Measurements from ENCODE around the gene ADARB2.

DNA sequence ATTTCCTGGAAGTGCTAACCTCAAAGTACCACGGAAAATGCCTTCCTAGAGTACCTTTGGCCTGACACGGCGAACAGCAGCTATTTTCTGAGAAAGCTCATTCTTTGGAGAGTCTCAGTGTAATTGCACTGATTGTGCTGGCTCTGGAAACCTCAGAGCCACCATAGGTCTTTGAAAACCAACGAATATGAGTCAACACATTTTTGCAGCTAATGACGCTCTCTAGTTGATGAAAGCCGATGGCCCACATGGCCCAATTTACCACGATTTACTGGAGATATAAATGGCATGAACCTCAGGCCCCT is 187.1 kb downstream of the ADARB2 start:
- TF ChIP-seq, protein P1, sequence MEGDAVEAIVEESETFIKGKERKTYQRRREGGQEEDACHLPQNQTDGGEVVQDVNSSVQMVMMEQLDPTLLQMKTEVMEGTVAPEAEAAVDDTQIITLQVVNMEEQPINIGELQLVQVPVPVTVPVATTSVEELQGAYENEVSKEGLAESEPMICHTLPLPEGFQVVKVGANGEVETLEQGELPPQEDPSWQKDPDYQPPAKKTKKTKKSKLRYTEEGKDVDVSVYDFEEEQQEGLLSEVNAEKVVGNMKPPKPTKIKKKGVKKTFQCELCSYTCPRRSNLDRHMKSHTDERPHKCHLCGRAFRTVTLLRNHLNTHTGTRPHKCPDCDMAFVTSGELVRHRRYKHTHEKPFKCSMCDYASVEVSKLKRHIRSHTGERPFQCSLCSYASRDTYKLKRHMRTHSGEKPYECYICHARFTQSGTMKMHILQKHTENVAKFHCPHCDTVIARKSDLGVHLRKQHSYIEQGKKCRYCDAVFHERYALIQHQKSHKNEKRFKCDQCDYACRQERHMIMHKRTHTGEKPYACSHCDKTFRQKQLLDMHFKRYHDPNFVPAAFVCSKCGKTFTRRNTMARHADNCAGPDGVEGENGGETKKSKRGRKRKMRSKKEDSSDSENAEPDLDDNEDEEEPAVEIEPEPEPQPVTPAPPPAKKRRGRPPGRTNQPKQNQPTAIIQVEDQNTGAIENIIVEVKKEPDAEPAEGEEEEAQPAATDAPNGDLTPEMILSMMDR (IDR thresholded peaks at IDR 0.05; ENCODE audit: low read depth, low read length, poor library complexity, severe bottlenecking) = no peak
- no peak for TF ChIP-seq EZH2phosphoT487 (IDR thresholded peaks at IDR 0.05; ENCODE audit: borderline replicate concordance, low read length)

Measured in DOHH2 (cell line).